Measurements from ENCODE around the gene MT1HL1. TPM values are rescaled to one million over a fixed set of nuclear protein-coding genes. Genes with fewer than 3 reads are reported as not detected.
A peak's percentile ranks its signal among the peaks of the same experiment; 100 is the strongest.

MT1HL1 gene
- not detected for total RNA-seq
- not detected for polyA plus RNA-seq
- total RNA-seq: 0 reads per million in 6 experiments

DNA sequence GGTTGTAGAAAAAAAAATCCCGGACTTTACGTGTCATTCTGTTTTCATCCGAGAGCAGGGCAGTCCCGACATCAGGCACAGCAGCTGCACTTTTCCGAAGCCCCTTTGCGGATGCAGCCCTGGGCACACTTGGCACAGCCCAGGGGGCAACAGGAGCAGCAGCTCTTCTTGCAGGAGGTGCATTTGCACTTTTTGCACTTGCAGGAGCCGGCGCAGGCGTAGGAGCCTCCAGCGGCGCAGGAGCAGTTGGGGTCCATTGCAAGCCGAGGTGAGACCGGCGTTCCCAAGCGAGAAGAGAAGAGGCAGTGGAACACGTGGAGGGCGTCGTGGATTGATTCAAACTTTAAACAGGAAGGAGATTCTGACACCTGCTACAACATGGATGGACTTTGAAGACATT is at the start of gene MT1HL1:
TSS of gene MT1HL1 (minus strand) at position 326 of the 400 bp plus-strand sequence. CDS start at position 257, 69 bp downstream.
- no peak within 1 kb of the TSS for H3K4me3 Mint-ChIP-seq
- H3K9me3 Mint-ChIP-seq: peaks cover 0 to 3% (median 0%) of the 10 kb centered on the region in 9 donors
- H3K36me3 Mint-ChIP-seq: no peaks in the 10 kb centered on the region
- no peak for DNase-seq
- H3K27me3 Mint-ChIP-seq: peaks cover 4 to 23% (median 8%) of the 10 kb centered on the region in 5 donors
- no peak within 1 kb of the TSS for H3K27ac Mint-ChIP-seq
- ATAC-seq: no peak
- no peaks in the 10 kb centered on the region for H3K4me1 Mint-ChIP-seq
- POLR2A ChIA-PET: no interaction called here

GRCh38 chr1:237050915-237051314 is 46.7 kb upstream of the MT1HL1 start:
- Mint-ChIP-seq H3K27ac (no peak overlapping the region), H3K4me3 (no peak overlapping the region), H3K9me3 (peaks cover 0 to 3% (median 0%) of the 10 kb centered on the region in 9 donors), H3K4me1 (no peaks in the 10 kb centered on the region), H3K27me3 (peaks cover 20 to 42% (median 38%) of the 10 kb centered on the region in 5 donors), H3K36me3 (peaks cover 0 to 4% (median 0%) of the 10 kb centered on the region in 3 donors)
- POLR2A ChIA-PET: no interaction called here
- DNase-seq (no peak), ATAC-seq (no peak)

- no peak for DNase-seq
- no peak overlapping the region for H3K27ac Mint-ChIP-seq
- no peaks in the 10 kb centered on the region for H3K4me1 Mint-ChIP-seq
- ATAC-seq: no peak
- peaks cover 0 to 4% (median 0%) of the 10 kb centered on the region in 3 donors for H3K36me3 Mint-ChIP-seq
- peaks cover 0 to 3% (median 0%) of the 10 kb centered on the region in 9 donors for H3K9me3 Mint-ChIP-seq
- POLR2A ChIA-PET: no interaction called here
- no peak overlapping the region for H3K4me3 Mint-ChIP-seq
- H3K27me3 Mint-ChIP-seq: peaks cover 22 to 44% (median 34%) of the 10 kb centered on the region in 5 donors
Observed at GRCh38 chr1:237050185-237050584, 45.9 kb upstream of the MT1HL1 start.

DNA sequence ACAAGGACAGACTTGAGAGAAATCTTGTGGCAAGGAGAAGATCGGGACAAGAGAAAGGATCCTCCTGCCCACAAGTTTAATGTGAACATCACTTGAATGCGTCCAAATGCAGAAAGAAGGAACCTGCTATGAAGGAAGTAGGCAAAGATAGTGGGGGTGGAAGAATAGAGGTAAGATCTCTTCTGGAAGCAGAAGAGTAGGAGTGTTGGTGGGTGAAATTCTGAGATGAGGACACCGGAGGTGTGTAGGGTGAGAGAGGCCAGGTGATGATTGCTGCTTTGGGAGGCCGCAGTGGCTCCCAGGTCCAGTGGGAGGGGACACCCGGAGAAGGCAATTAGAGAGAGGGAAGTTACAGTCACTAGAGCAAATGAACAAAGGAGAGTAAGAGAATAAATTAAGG is 44.6 kb upstream of the MT1HL1 start:
- H3K27me3 Mint-ChIP-seq: peaks cover 17 to 39% (median 32%) of the 10 kb centered on the region in 5 donors
- no peak overlapping the region for H3K27ac Mint-ChIP-seq
- POLR2A ChIA-PET: no interaction called here
- DNase-seq (no peak), ATAC-seq (no peak)
- no peaks in the 10 kb centered on the region for H3K4me1 Mint-ChIP-seq
- H3K4me3 Mint-ChIP-seq: no peak overlapping the region
- H3K36me3 Mint-ChIP-seq: peaks cover 0 to 4% (median 0%) of the 10 kb centered on the region in 3 donors
- peaks cover 0 to 3% (median 0%) of the 10 kb centered on the region in 9 donors for H3K9me3 Mint-ChIP-seq

- POLR2A ChIA-PET: no interaction called here
- Mint-ChIP-seq H3K27me3 (peaks cover 15 to 44% (median 33%) of the 10 kb centered on the region in 5 donors), H3K27ac (no peak overlapping the region), H3K4me3 (no peak overlapping the region), H3K4me1 (peaks cover 2 to 18% (median 10%) of the 10 kb centered on the region in 4 donors), H3K36me3 (peaks cover 0 to 5% (median 0%) of the 10 kb centered on the region in 3 donors), H3K9me3 (peaks cover 0 to 7% (median 0%) of the 10 kb centered on the region in 9 donors)
- DNase-seq: no peak
- ATAC-seq: no peak
Observed at GRCh38 chr1:237045278-237046016, 41.2 kb upstream of the MT1HL1 start.

DNA sequence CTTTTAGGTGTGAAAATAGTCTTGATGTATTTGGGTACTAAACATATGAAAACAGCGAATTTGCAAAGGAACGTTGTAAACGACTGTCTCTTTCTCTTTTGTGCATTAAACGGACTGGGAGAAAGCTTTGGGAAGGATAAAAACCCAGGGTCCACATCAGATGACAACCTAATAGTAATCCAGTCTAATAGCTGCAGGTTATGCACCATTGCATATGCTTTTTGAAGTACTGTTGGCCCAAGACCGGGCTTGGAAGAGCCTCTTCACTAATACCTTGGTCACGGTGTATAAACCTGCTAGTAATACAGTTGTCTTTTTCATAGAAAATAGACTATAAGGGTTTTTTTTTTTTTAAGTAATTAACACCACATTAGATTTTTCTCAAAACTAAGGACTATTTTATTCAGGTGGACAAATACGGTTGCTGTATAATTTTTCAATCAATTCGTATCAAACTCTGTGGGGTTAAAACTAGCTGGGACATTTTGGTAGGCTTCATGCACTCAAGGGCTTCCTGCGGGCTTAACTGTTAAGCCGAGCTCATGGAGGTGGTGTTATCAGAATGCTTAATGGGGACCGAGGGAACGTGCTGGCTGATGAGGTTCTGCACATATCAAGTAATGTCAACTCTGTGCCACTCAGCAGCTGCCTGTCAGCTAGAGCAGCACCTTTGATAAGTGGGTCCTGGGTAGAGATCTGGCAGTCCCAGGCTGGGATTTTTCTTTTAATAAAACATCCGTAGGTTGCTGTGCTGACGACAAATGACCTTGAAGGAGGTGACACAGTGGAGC is 39.8 kb upstream of the MT1HL1 start:
- DNase-seq (no peak), ATAC-seq (no peak)
- Mint-ChIP-seq H3K9me3 (peaks cover 0 to 7% (median 0%) of the 10 kb centered on the region in 9 donors), H3K4me1 (peaks cover 2 to 18% (median 10%) of the 10 kb centered on the region in 4 donors), H3K4me3 (peak overlapping the region in 1 of 10 donors; percentile 23), H3K27ac (no peak overlapping the region), H3K36me3 (peaks cover 0 to 5% (median 0%) of the 10 kb centered on the region in 3 donors), H3K27me3 (peaks cover 20 to 44% (median 31%) of the 10 kb centered on the region in 5 donors)
- POLR2A ChIA-PET: no interaction called here

GRCh38 chr1:237042892-237043576 is 38.8 kb upstream of the MT1HL1 start:
- Mint-ChIP-seq H3K27ac (no peak overlapping the region), H3K36me3 (peaks cover 0 to 5% (median 0%) of the 10 kb centered on the region in 3 donors), H3K4me1 (peaks cover 2 to 18% (median 10%) of the 10 kb centered on the region in 4 donors), H3K27me3 (peaks cover 20 to 49% (median 34%) of the 10 kb centered on the region in 5 donors), H3K4me3 (peak overlapping the region in 5 of 10 donors; percentile 19 to 52 (median 24)), H3K9me3 (peaks cover 0 to 7% (median 0%) of the 10 kb centered on the region in 9 donors)
- POLR2A ChIA-PET: no interaction called here
- ATAC-seq (no peak), DNase-seq (no peak)

DNA sequence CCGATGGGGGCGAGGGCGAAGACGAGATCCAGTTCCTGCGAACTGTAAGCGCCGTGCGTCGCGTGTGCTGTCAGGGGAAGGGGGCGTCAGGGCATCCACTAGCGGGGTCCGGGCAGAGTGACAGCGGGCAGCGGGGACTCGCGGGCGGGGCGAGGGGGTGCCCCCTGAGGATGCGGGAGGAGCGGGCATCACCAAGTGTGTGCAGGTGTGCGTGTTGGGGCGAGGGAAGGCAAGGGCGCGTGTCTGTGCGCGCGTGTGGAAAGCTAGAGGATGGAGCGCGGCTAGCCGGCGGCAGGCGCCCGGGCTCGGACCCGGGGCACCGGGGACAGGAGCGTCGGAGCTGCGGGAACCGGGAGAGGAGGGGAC is 38.3 kb upstream of the MT1HL1 start:
- Mint-ChIP-seq H3K9me3 (peaks cover 0 to 7% (median 0%) of the 10 kb centered on the region in 9 donors), H3K4me1 (peaks cover 2 to 18% (median 10%) of the 10 kb centered on the region in 4 donors), H3K36me3 (peaks cover 0 to 5% (median 0%) of the 10 kb centered on the region in 3 donors), H3K4me3 (peak overlapping the region in 2 of 10 donors; percentile 23 to 31), H3K27ac (no peak overlapping the region), H3K27me3 (peaks cover 20 to 49% (median 34%) of the 10 kb centered on the region in 5 donors)
- ATAC-seq (no peak), DNase-seq (no peak)
- POLR2A ChIA-PET: no interaction called here

GRCh38 chr1:237041795-237042525 is 37.7 kb upstream of the MT1HL1 start, which contains the start of gene RYR2:
RYR2 (plus strand) TSS chr1:237042184; CDS start chr1:237042522, 338 bp downstream.
- no peak for ATAC-seq
- POLR2A ChIA-PET: no interaction called here
- peaks cover 0 to 7% (median 0%) of the 10 kb centered on the region in 9 donors for H3K9me3 Mint-ChIP-seq
- peaks cover 2 to 18% (median 10%) of the 10 kb centered on the region in 4 donors for H3K4me1 Mint-ChIP-seq
- peak within 1 kb of the TSS in 7 of 10 donors; percentile 36 to 66 (median 59) for H3K4me3 Mint-ChIP-seq
- DNase-seq: no peak
- H3K36me3 Mint-ChIP-seq: peaks cover 0 to 5% (median 0%) of the 10 kb centered on the region in 3 donors
- H3K27me3 Mint-ChIP-seq: peaks cover 20 to 49% (median 34%) of the 10 kb centered on the region in 5 donors
- H3K27ac Mint-ChIP-seq: no peak within 1 kb of the TSS

DNA sequence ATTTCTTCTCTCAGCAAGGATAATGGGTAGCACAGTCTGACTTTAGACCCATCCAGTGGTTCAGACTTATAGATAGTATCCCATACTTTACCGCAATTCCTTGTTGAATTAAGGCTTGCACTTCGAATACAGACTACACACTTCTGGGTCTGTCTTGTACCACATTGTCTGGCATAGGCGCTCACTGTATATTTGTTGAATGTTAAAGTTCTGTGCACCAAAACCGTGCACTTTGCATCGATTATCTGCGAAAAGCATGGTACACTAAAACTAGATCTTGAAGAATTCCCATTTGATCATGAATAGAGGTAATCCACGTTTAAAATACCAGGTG is 37.2 kb upstream of the MT1HL1 start:
- Mint-ChIP-seq H3K4me1 (peaks cover 2 to 18% (median 10%) of the 10 kb centered on the region in 4 donors), H3K27me3 (peaks cover 20 to 49% (median 34%) of the 10 kb centered on the region in 5 donors), H3K9me3 (peaks cover 0 to 7% (median 0%) of the 10 kb centered on the region in 9 donors), H3K27ac (no peak overlapping the region), H3K36me3 (peaks cover 0 to 5% (median 0%) of the 10 kb centered on the region in 3 donors), H3K4me3 (peak overlapping the region in 7 of 10 donors; percentile 36 to 66 (median 59))
- ATAC-seq: no peak
- POLR2A ChIA-PET: no interaction called here
- DNase-seq: no peak

DNA sequence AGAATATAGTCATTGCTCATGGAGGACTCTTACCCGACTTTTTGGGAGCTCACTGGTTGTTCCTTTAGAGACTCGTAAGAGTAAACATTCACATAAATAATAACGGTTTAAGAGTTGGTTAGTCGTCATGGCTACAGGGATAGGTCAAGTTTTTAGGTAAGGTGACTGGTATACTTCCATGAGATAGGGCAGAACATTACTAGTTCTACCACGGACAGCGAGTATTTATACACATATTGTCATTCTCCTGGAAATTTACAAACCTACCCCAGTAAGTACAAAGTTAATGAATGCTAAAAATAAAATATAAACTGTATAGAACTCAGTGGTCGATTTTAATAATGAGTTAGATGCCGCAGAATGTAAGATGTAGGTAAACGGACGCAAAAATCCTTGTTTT is 36.6 kb upstream of the MT1HL1 start:
- H3K4me3 Mint-ChIP-seq: peak overlapping the region in 1 of 10 donors; percentile 66
- H3K27me3 Mint-ChIP-seq: peaks cover 20 to 44% (median 30%) of the 10 kb centered on the region in 5 donors
- peaks cover 2 to 18% (median 10%) of the 10 kb centered on the region in 4 donors for H3K4me1 Mint-ChIP-seq
- ATAC-seq (no peak), DNase-seq (no peak)
- no peak overlapping the region for H3K27ac Mint-ChIP-seq
- H3K36me3 Mint-ChIP-seq: peaks cover 0 to 5% (median 0%) of the 10 kb centered on the region in 3 donors
- POLR2A ChIA-PET: no interaction called here
- peaks cover 0 to 7% (median 0%) of the 10 kb centered on the region in 9 donors for H3K9me3 Mint-ChIP-seq

DNA sequence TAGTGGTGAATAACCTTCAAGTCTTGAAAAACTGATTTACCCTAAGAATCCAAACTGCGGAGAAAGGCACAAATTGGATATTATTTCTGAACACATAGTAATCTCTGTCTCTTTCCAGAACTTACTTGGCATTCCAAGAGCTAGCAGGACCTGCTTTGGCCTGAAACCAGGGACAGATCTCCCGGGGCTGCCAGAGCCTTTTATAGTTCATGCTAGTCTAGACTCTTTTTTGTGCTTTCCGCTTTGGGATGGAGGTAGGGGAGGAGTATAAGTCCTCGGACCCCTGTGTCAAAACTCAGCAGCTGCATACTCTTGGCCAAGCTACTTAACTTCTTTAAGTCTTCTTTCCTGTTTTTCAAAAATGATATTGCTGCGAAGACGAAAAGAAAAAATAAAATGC is 34.0 kb upstream of the MT1HL1 start:
- Mint-ChIP-seq H3K4me3 (no peak overlapping the region), H3K36me3 (peaks cover 0 to 5% (median 0%) of the 10 kb centered on the region in 3 donors), H3K9me3 (peaks cover 0 to 4% (median 0%) of the 10 kb centered on the region in 9 donors), H3K27me3 (peaks cover 10 to 34% (median 22%) of the 10 kb centered on the region in 5 donors), H3K4me1 (peaks cover 2 to 12% (median 7%) of the 10 kb centered on the region in 4 donors), H3K27ac (no peak overlapping the region)
- DNase-seq (no peak), ATAC-seq (no peak)
- POLR2A ChIA-PET: no interaction called here
